OCI-LY7 (cell line): ENCODE results near the gene CHCHD6.

Experiments used
- EZH2phosphoT487 ChIP-seq: fragments of 200-600 bp; sonication (generic); IDR thresholded peaks from 2 replicates; pipeline ENCODE4 v1.6.1; 2018; ENCODE audit warnings: low read depth, borderline replicate concordance, mild to moderate bottlenecking, mixed run types, antibody characterized with exemption, low read length, moderate library complexity, mixed read lengths
- TF ChIP-seq, protein P1 (sequence below): fragments of 200-600 bp; sonication (generic); conservative IDR thresholded peaks from 2 replicates; pipeline ENCODE4 v1.5.1; 2014; ENCODE audit warnings: mild to moderate bottlenecking, antibody characterized with exemption, low read length, moderate library complexity, mixed read lengths

DNA sequence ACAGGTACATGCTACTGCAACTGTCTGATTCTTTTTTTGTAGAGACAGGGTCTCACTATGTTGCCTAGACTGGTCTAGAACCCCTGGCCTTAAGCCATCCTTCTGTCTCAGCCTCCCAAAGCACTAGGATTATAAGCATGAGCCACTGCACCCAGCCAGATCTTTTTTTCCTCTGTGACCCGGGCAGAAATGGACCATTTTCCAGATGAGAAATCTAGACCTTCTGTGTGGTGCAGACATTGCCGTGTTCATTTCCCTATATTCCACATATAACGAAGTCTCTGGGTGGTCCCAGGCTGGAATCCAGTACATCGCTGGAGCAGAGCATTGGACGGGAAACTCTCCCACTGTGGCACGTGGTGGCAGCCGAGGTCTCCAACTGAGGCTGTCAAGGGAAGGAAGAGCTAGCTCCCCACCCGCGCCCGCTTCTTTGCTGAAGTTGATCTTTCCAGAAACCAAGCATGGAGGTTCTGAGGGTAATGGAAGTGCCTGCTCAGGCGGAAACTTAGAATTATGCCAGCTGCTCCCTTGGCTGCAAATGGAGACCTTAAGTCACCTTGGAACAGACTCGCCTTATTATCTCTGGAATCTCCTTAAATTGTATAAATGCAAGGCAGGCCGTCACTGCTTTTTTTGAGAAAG is 26.1 kb upstream of the CHCHD6 start:
- TF ChIP-seq, protein P1, sequence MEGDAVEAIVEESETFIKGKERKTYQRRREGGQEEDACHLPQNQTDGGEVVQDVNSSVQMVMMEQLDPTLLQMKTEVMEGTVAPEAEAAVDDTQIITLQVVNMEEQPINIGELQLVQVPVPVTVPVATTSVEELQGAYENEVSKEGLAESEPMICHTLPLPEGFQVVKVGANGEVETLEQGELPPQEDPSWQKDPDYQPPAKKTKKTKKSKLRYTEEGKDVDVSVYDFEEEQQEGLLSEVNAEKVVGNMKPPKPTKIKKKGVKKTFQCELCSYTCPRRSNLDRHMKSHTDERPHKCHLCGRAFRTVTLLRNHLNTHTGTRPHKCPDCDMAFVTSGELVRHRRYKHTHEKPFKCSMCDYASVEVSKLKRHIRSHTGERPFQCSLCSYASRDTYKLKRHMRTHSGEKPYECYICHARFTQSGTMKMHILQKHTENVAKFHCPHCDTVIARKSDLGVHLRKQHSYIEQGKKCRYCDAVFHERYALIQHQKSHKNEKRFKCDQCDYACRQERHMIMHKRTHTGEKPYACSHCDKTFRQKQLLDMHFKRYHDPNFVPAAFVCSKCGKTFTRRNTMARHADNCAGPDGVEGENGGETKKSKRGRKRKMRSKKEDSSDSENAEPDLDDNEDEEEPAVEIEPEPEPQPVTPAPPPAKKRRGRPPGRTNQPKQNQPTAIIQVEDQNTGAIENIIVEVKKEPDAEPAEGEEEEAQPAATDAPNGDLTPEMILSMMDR = no peak
- no peak for TF ChIP-seq EZH2phosphoT487
